Stimulated activated CD4-positive, alpha-beta T cell treated with anti-CD3 and anti-CD28 coated beads, Interleukin-12 subunit alpha, Interleukin-12 subunit beta, amount 100 ng/mL, for 24 hours (primary cell): ENCODE results near the gene PTGDR2.
"Not testable (repeated sequence)": the region's sequence is repeated elsewhere in the genome, so short reads cannot be mapped to it uniquely, and the experiment has no call there.

Source experiments
- DNase-seq, 2 experiments: peaks; one replicate each; pipeline ENCODE4 v3.0.0-alpha.2; 2020; ENCODE audit warnings: low read depth in 2 of 2

The PTGDR2 gene

DNA sequence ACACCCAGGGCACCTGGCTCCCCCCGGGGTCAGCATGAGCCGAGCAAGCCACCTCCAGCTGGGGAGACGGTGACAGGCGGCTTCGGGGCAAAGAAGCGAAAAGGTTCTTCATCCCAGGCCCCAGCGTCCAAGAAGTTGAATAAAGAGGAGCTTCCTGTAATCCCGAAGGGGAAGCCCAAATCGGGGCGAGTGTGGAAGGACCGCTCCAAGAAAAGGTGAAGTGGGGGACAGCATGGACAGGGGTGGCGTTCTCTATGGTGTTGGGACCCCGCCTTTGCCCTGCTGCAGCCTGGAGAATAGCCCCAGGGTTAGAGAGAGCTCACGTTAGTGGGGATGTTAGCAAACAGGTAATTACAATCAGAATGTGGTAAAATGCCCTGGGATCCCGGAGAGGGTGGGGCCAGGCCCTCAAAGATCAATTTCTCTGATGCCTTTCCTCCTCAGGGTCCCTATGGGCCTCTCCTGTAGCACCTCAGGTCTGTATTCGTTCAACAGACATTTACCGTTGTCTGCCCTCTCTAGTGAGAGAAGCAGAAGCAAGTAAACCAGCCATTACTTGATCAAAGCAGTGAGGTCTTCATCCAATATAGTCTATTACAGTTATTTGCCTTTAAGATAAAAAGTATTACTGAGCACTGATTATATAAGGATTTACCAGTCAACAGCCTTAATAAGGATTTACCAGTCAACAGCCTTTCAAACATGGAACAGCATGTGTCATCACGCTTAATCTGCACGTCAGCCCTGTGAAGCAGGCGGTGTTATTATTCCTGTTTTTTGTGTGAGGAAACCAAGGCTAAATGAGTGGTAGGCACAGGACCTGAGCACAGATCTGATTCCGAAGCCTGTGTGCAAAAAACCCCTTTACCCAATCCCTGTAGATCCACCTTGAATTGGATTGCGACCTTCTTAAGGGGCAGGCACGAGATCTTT, 12.8 kb downstream of the PTGDR2 start:
- DNase-seq = peak in 1 of 2 experiments; percentile 7

DNA sequence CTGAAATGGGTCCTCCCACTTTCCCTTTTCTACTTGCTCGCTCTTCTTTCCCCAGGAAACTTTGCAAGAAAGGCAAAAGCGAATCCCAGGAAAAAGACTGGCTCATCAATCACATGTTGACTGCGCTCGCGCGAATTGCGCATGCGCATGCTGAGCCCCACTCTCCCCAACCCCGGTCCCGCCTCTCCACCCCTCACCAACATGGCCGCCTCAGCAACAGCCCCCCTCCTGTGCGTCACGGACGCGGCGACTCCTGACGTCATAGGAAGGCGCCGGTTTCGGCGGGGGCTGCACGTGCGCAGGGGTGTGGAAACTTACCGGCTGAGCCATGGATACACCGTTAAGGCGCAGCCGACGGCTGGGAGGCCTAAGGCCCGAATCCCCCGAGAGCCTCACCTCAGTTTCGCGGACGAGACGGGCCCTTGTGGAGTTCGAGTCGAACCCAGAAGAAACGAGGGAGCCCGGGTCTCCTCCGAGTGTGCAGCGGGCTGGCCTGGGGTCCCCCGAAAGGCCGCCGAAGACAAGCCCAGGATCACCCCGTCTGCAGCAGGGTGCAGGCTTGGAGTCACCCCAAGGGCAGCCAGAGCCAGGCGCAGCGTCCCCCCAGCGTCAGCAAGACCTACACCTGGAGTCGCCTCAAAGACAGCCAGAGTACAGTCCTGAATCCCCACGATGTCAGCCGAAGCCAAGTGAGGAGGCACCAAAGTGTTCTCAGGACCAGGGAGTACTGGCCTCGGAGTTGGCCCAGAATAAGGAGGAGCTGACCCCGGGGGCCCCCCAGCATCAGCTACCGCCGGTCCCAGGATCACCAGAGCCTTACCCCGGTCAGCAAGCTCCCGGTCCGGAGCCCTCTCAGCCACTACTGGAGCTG, 13.7 kb downstream of the PTGDR2 start, which contains the start of gene CCDC86:
CCDC86 (plus strand) TSS at position 317 of the 871 bp plus-strand sequence; CDS start at position 329, 12 bp downstream.
- DNase-seq = peak; percentile 98

DNA sequence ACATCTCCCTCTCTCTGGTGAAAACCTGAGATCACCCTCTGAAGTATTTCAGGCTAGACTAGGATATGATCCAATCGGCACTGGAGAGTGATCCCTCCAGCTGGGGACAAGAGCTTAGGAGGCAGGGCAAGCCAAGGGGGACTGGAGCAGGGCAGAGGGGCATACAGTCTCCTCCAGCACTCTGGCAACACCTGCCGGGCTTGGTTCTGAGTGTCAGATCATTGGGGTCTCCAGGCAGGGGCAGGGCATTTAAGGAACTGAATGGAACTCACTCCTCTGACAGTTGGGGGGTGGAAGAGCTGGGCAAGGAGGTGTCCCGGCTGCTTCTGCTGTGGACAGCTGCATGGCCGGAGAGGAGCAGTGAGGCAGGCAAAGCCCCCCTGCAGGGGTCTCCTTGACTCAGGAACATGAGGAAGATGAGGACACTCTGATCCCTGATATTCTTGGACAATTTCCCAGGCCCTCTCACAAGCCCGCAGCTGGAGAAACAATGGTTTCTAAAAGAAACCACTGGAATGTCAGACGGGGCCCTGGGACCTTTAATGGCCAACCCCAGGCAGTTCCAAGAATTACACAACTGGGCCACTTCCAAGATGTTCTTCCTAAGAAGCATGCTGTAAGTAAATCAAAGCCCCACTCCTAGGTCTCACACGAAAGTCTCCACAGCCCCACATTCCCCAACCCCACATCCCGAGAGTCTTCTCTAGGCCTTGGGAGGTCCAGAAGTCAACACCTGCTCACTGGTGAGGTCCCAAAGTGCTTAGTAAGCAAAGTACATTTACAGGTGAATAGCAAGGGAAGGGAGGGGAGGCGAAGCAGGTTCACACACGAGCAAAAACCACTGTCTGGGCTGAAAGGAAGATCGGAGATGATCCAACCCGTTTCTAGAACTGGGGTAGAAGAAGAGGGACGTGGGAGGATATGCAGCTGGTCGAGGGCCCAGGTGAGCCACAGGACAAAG, 15.0 kb downstream of the PTGDR2 start:
- no peak for DNase-seq

DNA sequence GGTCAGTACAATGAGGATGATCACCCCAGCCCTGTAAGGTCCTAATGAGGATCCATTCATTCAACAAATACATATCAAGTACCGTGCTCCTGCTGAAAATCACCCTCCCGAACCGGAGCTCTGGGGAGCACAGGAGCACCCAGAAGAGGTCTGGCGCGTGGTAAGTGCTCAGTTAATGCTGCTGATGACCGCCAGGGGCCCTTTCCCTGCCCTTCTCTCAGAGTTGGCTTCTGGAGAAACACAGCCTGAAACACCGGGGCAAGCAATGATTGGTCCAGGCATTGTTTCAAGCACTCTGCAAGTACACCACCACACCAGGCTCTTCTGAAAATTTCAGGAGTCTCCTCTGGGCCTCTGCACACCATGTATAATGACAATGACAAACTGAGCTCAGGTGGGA, 17.6 kb downstream of the PTGDR2 start:
- no peak for DNase-seq

DNA sequence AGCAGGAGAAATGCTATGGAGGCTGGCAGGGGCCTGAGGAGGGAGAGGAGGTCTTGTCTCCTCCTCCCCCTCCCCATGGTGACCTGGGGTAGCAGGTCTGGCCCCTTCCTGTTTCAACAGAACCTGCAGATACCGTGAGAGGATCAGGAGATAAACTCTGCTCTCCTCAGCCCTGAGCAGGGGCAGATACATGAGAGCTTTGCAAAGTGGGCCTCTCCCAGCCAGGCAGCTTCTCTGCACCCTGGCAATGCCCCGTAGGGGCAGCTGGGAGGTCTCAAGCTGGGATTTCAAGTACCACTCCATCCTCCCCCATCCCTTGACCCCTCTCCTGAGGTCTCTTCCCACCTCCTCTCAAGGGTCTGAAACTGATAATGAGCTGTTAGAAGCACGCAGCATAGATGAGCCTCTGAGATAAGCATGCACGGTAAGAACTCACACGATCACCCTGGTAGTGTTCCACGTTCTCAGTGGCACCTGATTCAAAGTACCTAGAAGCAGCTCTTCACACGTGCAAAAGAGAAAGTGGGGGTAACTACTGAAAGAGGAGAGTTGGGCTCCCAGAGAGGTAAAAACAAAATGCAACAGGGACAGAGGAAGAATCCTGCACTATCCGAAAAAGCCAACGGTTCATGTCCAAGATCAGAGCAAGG, 18.8 kb downstream of the PTGDR2 start:
- DNase-seq = no peak

GRCh38 chr11:60835534-60835846, 20.3 kb downstream of the PTGDR2 start:
- DNase-seq = no peak

GRCh38 chr11:60834742-60835533, 20.8 kb downstream of the PTGDR2 start:
- DNase-seq = no peak

DNA sequence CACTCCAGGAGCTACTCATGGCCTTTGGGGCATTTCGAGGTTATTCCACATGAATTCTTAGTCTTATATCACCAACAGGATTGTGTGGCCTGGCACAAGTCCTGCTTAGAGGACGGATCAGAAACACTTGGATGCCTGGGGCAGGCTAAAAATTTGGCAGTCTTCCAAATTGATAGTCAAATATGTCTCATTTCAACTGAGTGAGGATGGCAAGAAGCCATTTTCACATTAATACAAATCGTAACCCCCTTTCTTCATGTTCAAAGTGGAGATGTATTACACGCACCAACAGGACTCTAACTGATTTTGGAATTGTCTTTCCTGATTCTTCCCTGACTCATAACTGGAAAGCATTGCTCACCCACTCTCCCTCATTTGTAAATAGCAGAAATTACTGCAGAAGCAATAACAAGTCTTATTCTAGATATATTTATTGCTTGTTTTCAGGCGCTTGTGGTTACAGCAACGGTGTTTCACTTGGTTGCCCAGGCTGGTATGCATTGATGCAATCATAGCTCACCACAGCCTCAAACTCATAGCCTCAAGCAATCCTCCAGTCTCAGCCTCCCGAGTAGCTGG, 24.2 kb downstream of the PTGDR2 start:
- DNase-seq = no peak

GRCh38 chr11:60831143-60831500, 24.6 kb downstream of the PTGDR2 start:
- peak; percentile 59 to 79 for DNase-seq

DNA sequence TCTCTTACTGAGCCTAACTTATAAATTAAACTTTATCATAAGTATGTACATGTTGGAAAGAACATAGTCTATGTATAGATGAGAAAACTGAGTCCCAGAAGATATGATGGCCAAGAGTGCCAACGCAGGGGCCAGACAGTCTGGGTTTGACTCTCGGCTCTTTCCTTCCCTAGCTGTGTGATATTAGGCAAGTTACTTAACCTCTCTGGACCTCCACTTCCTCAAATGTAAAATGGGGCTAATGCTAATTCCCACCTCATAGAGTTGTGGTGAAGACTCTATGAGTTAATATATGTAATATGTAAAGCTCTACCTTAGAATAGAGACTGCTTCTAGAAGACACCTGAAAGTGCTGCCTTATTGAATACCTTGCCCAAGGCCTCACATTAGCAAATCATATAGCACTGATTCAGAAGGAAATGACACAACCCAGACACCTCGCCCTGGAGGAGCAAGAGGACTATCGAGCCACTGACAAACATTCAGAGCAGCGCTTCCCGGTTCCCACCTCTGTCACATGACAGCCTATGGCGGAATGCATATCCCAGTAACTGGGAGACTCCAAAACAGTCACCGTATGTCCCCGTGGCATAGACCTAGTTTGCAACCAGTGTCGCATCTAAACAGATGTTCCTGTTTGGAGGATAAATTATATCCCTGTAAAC, 25.1 kb downstream of the PTGDR2 start:
- no peak for DNase-seq

- DNase-seq = no peak
These were observed 30.0 kb downstream of the PTGDR2 start for GRCh38 chr11:60825790-60826189.

DNA sequence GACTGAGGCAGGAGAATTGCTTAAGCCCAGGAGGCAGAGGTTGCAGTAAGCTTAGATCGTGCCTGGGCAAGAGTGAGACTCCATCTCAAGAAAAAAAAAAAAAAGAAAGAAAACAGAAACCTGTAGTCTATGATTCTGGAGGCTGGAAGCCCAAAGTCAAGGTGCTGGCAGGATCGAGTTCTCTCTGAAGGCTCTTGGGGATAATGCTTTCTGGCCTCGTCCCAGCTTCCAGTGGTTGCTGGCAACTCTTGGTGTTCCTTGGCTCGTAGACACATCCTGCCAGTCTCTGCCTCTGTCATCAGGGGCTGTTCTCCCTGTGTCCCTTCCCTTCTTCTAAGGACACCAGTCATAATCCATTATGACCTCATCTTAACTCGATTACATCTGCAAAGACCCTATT, 30.6 kb downstream of the PTGDR2 start:
- no peak for DNase-seq

DNA sequence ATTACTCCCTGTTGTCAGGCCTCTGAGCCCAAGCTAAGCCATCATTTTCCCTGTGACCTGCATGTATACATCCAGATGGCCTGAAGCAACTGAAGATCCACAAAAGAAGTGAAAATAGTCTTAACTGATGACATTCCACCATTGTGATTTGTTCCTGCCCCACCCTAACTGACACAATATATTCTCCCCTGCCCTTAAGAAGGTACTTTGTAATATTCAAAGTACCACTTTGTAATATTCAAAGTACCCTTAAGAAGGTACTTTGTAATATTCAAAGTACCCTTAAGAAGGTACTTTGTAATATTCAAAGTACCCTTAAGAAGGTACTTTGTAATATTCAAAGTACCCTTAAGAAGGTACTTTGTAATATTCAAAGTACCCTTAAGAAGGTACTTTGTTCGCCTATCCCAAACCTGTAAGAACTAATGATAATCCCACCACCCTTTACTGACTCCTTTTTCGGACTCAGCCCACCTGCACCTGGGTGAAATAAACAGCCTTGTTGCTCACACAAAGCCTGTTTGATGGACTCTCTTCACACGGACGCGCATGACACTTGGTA, 31.9 kb downstream of the PTGDR2 start:
- DNase-seq = not testable (repeated sequence)

DNA sequence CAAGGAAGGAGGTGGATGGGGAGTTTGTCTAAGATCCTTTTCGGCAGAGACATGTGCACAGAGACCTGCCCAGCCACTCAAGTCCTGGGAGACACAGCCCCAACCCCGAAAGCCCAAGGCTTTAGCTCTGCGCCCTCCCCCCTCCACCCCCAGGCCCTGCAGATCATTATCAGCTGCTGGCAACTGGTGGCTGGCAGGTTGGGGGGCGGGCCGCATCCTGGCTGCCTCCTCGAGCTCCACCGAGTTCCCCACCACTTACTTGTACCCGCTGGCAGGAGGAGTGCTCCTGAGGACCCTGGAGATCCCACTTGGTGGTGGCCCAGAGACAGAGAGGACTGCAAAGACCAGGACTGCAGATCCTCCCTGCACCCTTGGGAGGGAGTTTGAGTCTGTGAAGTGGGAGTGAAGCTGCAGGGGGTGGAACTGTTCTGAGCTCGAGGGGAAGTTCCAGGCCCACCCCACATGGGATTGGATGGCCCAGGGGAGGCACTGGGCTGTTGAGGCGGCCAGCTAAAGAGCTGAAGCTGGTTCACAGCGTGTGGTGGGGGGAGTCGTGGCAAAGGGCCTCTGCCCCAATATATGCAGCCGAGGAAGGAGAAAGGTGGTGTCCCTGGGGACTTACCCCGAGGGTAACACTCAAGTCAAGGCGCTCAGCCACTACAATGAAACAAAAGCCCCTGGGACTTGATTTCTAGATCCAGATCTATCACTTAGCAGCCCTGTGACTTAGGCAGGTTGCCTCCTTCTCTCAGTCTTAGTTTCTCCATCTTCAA, 33.7 kb downstream of the PTGDR2 start:
- DNase-seq = no peak

DNA sequence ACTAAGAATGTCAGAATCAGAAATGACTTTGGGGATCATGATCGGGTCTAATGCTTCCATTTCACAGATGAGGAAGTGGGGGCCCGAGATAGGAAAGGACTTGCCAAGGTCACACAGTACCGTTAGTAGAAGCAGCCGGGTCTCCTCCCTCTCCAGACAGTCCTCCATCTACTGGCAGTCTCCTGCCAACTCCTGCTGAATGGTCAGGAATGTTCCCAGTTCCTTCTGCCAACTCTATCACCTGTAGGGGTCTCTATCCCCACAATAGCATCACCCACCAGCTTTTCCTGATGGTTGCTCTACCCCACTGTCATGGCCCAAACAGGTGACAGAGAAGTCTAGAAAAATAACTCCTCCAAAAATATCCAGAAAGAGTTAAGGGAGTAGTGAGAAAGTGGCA, 37.7 kb downstream of the PTGDR2 start:
- DNase-seq = no peak

GRCh38 chr11:60816590-60817157, 39.1 kb downstream of the PTGDR2 start:
- no peak for DNase-seq

- DNase-seq = no peak
These were observed 41.6 kb downstream of the PTGDR2 start for GRCh38 chr11:60814112-60814511.

GRCh38 chr11:60813324-60813723, 42.4 kb downstream of the PTGDR2 start:
- no peak for DNase-seq
